Measurements from ENCODE around the gene ZNF184. TPM values are rescaled to one million over a fixed set of nuclear protein-coding genes. Genes with fewer than 3 reads are reported as not detected.

The ZNF184 gene
- total and polyA plus RNA-seq, 4 donors, result 0.80 to 4.4 (median 1.6) TPM

GRCh38 chr6:27448456-27448855 is 24.4 kb downstream of the ZNF184 start (continued):
- no peak for TF ChIP-seq REST (IDR thresholded peaks at IDR 0.05)

- TF ChIP-seq HNF4G (IDR thresholded peaks at IDR 0.05), result no peak
- TF ChIP-seq SP1 (IDR thresholded peaks at IDR 0.05), result no peak
- no peak for TF ChIP-seq GABPA (IDR thresholded peaks at IDR 0.05 in 1 of 2, conservative IDR thresholded peaks at IDR 0.05 in 1 of 2)
- TF ChIP-seq ATF3 (IDR thresholded peaks at IDR 0.05), result no peak
- no peak for TF ChIP-seq ZBTB33 (IDR thresholded peaks at IDR 0.05)
- Histone ChIP-seq H3K4me3 (ENCODE audit: low read depth in 1 of 3, low read length in 3 of 3) (peak overlapping the region in 1 of 3 donors; percentile 6), H3K27ac (ENCODE audit: low read depth in 1 of 2, low read length in 2 of 2) (no peak overlapping the region), H3K9me3 (ENCODE audit: control insufficient read depth in 4 of 4, low read length in 3 of 4) (peaks cover 14 to 41% (median 31%) of the 10 kb centered on the region in 4 donors), H3K36me3 (ENCODE audit: control insufficient read depth in 4 of 4, insufficient read depth in 3 of 4, low read depth in 1 of 4, low read length in 3 of 4) (peaks cover 0 to 2% (median 0%) of the 10 kb centered on the region in 4 donors), H3K4me1 (ENCODE audit: control insufficient read depth in 4 of 4, insufficient read depth in 4 of 4, low read length in 3 of 4) (no peaks in the 10 kb centered on the region), H3K27me3 (ENCODE audit: control insufficient read depth in 4 of 4, insufficient read depth in 4 of 4, low read length in 3 of 4) (no peaks in the 10 kb centered on the region), H3K9ac (ENCODE audit: low read depth in 1 of 2, low read length in 2 of 2) (no peak overlapping the region)
- 89% methylated on average over 1 of the region's 1 CpG for WGBS
- DNase-seq (ENCODE audit: low spot score), result no peak
Observed at GRCh38 chr6:27442932-27443331, 30.0 kb downstream of the ZNF184 start.

- H3K27ac ChIP-seq (ENCODE audit: low read depth in 1 of 2, low read length in 2 of 2), result no peak overlapping the region
- H3K4me1 ChIP-seq (ENCODE audit: control insufficient read depth in 4 of 4, insufficient read depth in 4 of 4, low read length in 3 of 4), result no peaks in the 10 kb centered on the region
- H3K36me3 ChIP-seq (ENCODE audit: control insufficient read depth in 4 of 4, insufficient read depth in 3 of 4, low read depth in 1 of 4, low read length in 3 of 4), result no peaks in the 10 kb centered on the region
- no peak for DNase-seq (ENCODE audit: low spot score)
- no peak overlapping the region for H3K4me3 ChIP-seq (ENCODE audit: low read depth in 1 of 3, low read length in 3 of 3)
- WGBS, result 99% methylated on average over 3 of the region's 3 CpGs
- no peaks in the 10 kb centered on the region for H3K27me3 ChIP-seq (ENCODE audit: control insufficient read depth in 4 of 4, insufficient read depth in 4 of 4, low read length in 3 of 4)
- peaks cover 5 to 42% (median 29%) of the 10 kb centered on the region in 4 donors for H3K9me3 ChIP-seq (ENCODE audit: control insufficient read depth in 4 of 4, low read length in 3 of 4)
- TF ChIP-seq HNF4A (conservative IDR thresholded peaks at IDR 0.05) (no peak), CTCF (IDR thresholded peaks at IDR 0.05; ENCODE audit: low read depth, low read length, missing input control) (no peak), REST (IDR thresholded peaks at IDR 0.05) (no peak)
- H3K9ac ChIP-seq (ENCODE audit: low read depth in 1 of 2, low read length in 2 of 2), result no peak overlapping the region
Observed at GRCh38 chr6:27441001-27441400, 31.9 kb downstream of the ZNF184 start.
